CD4-positive, alpha-beta T cell treated with Interleukin-15 for 4 hours (primary cell): ENCODE data around the gene EVC.
"Not testable (repeated sequence)": the region's sequence is repeated elsewhere in the genome, so short reads cannot be mapped to it uniquely, and the experiment has no call there.

Source experiments
- DNase-seq: peaks from one replicate; pipeline ENCODE4 v3.0.0-alpha.2; 2020; ENCODE audit warnings: low spot score

The EVC gene

GRCh38 chr4:5787311-5787710 lies 76.3 kb downstream of the EVC start:
- DNase-seq: no peak

GRCh38 chr4:5788144-5788543 lies 77.1 kb downstream of the EVC start:
- DNase-seq: no peak

- no peak for DNase-seq
Measured at GRCh38 chr4:5789141-5789540, 78.1 kb downstream of the EVC start.

- DNase-seq: no peak
Measured at GRCh38 chr4:5790546-5790857, 79.5 kb downstream of the EVC start.

- no peak for DNase-seq
Measured at GRCh38 chr4:5791654-5792053, 80.7 kb downstream of the EVC start.

- no peak for DNase-seq
Measured at GRCh38 chr4:5793514-5793913, 82.5 kb downstream of the EVC start.

GRCh38 chr4:5795580-5795979 lies 84.6 kb downstream of the EVC start:
- DNase-seq: no peak

GRCh38 chr4:5796976-5797375 lies 86.0 kb downstream of the EVC start:
- DNase-seq: no peak

- no peak for DNase-seq
Measured at GRCh38 chr4:5797866-5798265, 86.9 kb downstream of the EVC start.

- no peak for DNase-seq
Measured at GRCh38 chr4:5798462-5798861, 87.5 kb downstream of the EVC start.

GRCh38 chr4:5798946-5799345 lies 87.9 kb downstream of the EVC start:
- DNase-seq: no peak

GRCh38 chr4:5799406-5799805 lies 88.4 kb downstream of the EVC start:
- no peak for DNase-seq

GRCh38 chr4:5800496-5800895 lies 89.5 kb downstream of the EVC start:
- DNase-seq: no peak

- no peak for DNase-seq
Measured at GRCh38 chr4:5801696-5802095, 90.7 kb downstream of the EVC start.

GRCh38 chr4:5802565-5802964 lies 91.6 kb downstream of the EVC start:
- DNase-seq: no peak

- no peak for DNase-seq
Measured at GRCh38 chr4:5804656-5805055, 93.7 kb downstream of the EVC start.

GRCh38 chr4:5805270-5805669 lies 94.3 kb downstream of the EVC start:
- no peak for DNase-seq

- no peak for DNase-seq
Measured at GRCh38 chr4:5808081-5808741, 97.2 kb downstream of the EVC start.

GRCh38 chr4:5809216-5809776 lies 98.3 kb downstream of the EVC start:
- no peak for DNase-seq

GRCh38 chr4:5810151-5810550 lies 99.2 kb downstream of the EVC start:
- no peak for DNase-seq

GRCh38 chr4:5810770-5811430 lies 99.9 kb downstream of the EVC start:
- DNase-seq: no peak

GRCh38 chr4:5812057-5812456 lies 101.1 kb downstream of the EVC start:
- not testable (repeated sequence) for DNase-seq

- peak; percentile 37 for DNase-seq
Measured at GRCh38 chr4:5812506-5813229, 101.7 kb downstream of the EVC start.
